CD4-positive, alpha-beta T cell treated with Interleukin-17A for 4 hours (primary cell): ENCODE measurements around the gene CCDC138.

Source experiments
- DNase-seq: peaks from one replicate; pipeline ENCODE4 v3.0.0-alpha.2; 2020; ENCODE audit warnings: mixed read lengths

CCDC138 gene

GRCh38 chr2:108825736-108826135 lies 39.2 kb downstream of the CCDC138 start:
- no peak for DNase-seq

- DNase-seq, result no peak
These were observed 43.2 kb downstream of the CCDC138 start for GRCh38 chr2:108829578-108830310.

- no peak for DNase-seq
These were observed 46.6 kb downstream of the CCDC138 start for GRCh38 chr2:108833219-108833618.

- no peak for DNase-seq
These were observed 48.0 kb downstream of the CCDC138 start for GRCh38 chr2:108834620-108835019.

GRCh38 chr2:108835040-108835439 lies 48.5 kb downstream of the CCDC138 start:
- no peak for DNase-seq

GRCh38 chr2:108837198-108837597 lies 50.6 kb downstream of the CCDC138 start:
- no peak for DNase-seq

GRCh38 chr2:108841506-108841905 lies 54.9 kb downstream of the CCDC138 start:
- no peak for DNase-seq

GRCh38 chr2:108845923-108846322 lies 59.4 kb downstream of the CCDC138 start:
- DNase-seq, result no peak

GRCh38 chr2:108847000-108847399 lies 60.4 kb downstream of the CCDC138 start:
- no peak for DNase-seq

GRCh38 chr2:108852375-108852774 lies 65.8 kb downstream of the CCDC138 start:
- no peak for DNase-seq

GRCh38 chr2:108853421-108853820 lies 66.8 kb downstream of the CCDC138 start:
- no peak for DNase-seq

GRCh38 chr2:108854484-108854883 lies 67.9 kb downstream of the CCDC138 start:
- no peak for DNase-seq

GRCh38 chr2:108855194-108855593 lies 68.6 kb downstream of the CCDC138 start:
- no peak for DNase-seq

- no peak for DNase-seq
These were observed 72.3 kb downstream of the CCDC138 start for GRCh38 chr2:108858894-108859293.

GRCh38 chr2:108866041-108866440 lies 79.5 kb downstream of the CCDC138 start:
- DNase-seq, result no peak

- no peak for DNase-seq
These were observed 82.3 kb downstream of the CCDC138 start for GRCh38 chr2:108868911-108869310.

- no peak for DNase-seq
These were observed 83.0 kb downstream of the CCDC138 start for GRCh38 chr2:108869542-108869941.

GRCh38 chr2:108870069-108870644 lies 83.6 kb downstream of the CCDC138 start:
- DNase-seq, result no peak

GRCh38 chr2:108877506-108877905 lies 90.9 kb downstream of the CCDC138 start:
- no peak for DNase-seq

- DNase-seq, result no peak
These were observed 91.7 kb downstream of the CCDC138 start for GRCh38 chr2:108878276-108878675.

- DNase-seq, result no peak
These were observed 98.0 kb downstream of the CCDC138 start for GRCh38 chr2:108884619-108885018.

GRCh38 chr2:108889907-108890306 lies 103.3 kb downstream of the CCDC138 start:
- no peak for DNase-seq

- no peak for DNase-seq
These were observed 106.7 kb downstream of the CCDC138 start for GRCh38 chr2:108893277-108893676.

- DNase-seq, result no peak
These were observed 108.2 kb downstream of the CCDC138 start for GRCh38 chr2:108894766-108895165.

GRCh38 chr2:108895188-108895587 lies 108.6 kb downstream of the CCDC138 start:
- DNase-seq, result no peak
